Stimulated activated naive CD4-positive, alpha-beta T cell treated with Interleukin-2 at 50 U/mL for 16 hours (primary cell): ENCODE results near the gene ACTR3C.

Source experiments
- DNase-seq: peaks from one replicate; lab custom pipeline; 2025; lab: John Stamatoyannopoulos, UW

The ACTR3C gene

GRCh38 chr7:150358988-150359621 is 35.8 kb upstream of the ACTR3C start:
- DNase-seq = no peak

GRCh38 chr7:150358433-150358832 is 35.1 kb upstream of the ACTR3C start:
- no peak for DNase-seq

- no peak for DNase-seq
Observed at GRCh38 chr7:150357771-150358427, 34.6 kb upstream of the ACTR3C start.

GRCh38 chr7:150357270-150357669 is 33.9 kb upstream of the ACTR3C start:
- DNase-seq = peak; percentile 50

- no peak for DNase-seq
Observed at GRCh38 chr7:150356265-150356897, 33.0 kb upstream of the ACTR3C start.

- DNase-seq = no peak
Observed at GRCh38 chr7:150355666-150356059, 32.3 kb upstream of the ACTR3C start.

- DNase-seq = no peak
Observed at GRCh38 chr7:150351587-150352194, 28.3 kb upstream of the ACTR3C start.

GRCh38 chr7:150346922-150347321 is 23.6 kb upstream of the ACTR3C start:
- DNase-seq = no peak

- no peak for DNase-seq
Observed at GRCh38 chr7:150345012-150345411, 21.7 kb upstream of the ACTR3C start.

- DNase-seq = no peak
Observed at GRCh38 chr7:150344299-150344698, 21.0 kb upstream of the ACTR3C start.

GRCh38 chr7:150343225-150343624 is 19.9 kb upstream of the ACTR3C start:
- DNase-seq = no peak

GRCh38 chr7:150342121-150342408 is 18.7 kb upstream of the ACTR3C start:
- DNase-seq = no peak

- DNase-seq = no peak
Observed at GRCh38 chr7:150341263-150342120, 18.1 kb upstream of the ACTR3C start, which contains the start of gene RARRES2. RARRES2 (minus strand) TSS chr7:150341629; CDS start chr7:150340609, 1,020 bp downstream.

GRCh38 chr7:150340875-150341262 is 17.5 kb upstream of the ACTR3C start:
- no peak for DNase-seq

- DNase-seq = no peak
Observed at GRCh38 chr7:150340024-150340749, 16.8 kb upstream of the ACTR3C start.

- DNase-seq = no peak
Observed at GRCh38 chr7:150339409-150339809, 16.1 kb upstream of the ACTR3C start.

- no peak for DNase-seq
Observed at GRCh38 chr7:150338166-150338829, 15.0 kb upstream of the ACTR3C start.

GRCh38 chr7:150337659-150338081 is 14.3 kb upstream of the ACTR3C start:
- no peak for DNase-seq

GRCh38 chr7:150337179-150337578 is 13.8 kb upstream of the ACTR3C start:
- no peak for DNase-seq

- DNase-seq = no peak
Observed at GRCh38 chr7:150336746-150337145, 13.4 kb upstream of the ACTR3C start.

- no peak for DNase-seq
Observed at GRCh38 chr7:150335774-150336112, 12.4 kb upstream of the ACTR3C start.
